ENCODE data around the gene TNRC6C. TPM values are rescaled to one million over a fixed set of nuclear protein-coding genes. Genes with fewer than 3 reads are reported as not detected.
"Not testable (repeated sequence)": the region's sequence is repeated elsewhere in the genome, so short reads cannot be mapped to it uniquely, and the experiment has no call there.

TNRC6C gene
- polyA plus RNA-seq, 4 donors, result 13.0 to 16.1 (median 14.4) TPM

- DNase-seq (ENCODE audit: low read depth in 4 of 4, low spot score in 3 of 4), result no peak
Observed at GRCh38 chr17:77929871-77930436, 28.5 kb upstream of the TNRC6C start.

GRCh38 chr17:77930780-77931768 is 27.4 kb upstream of the TNRC6C start:
- no peak for DNase-seq (ENCODE audit: low read depth in 4 of 4, low spot score in 3 of 4)

- no peak for DNase-seq (ENCODE audit: low read depth in 4 of 4, low spot score in 3 of 4)
Observed at GRCh38 chr17:77933777-77934398, 24.6 kb upstream of the TNRC6C start.

- DNase-seq (ENCODE audit: low read depth in 4 of 4, low spot score in 3 of 4), result no peak
Observed at GRCh38 chr17:77935121-77935571, 23.4 kb upstream of the TNRC6C start.

- not testable (repeated sequence) for DNase-seq (ENCODE audit: low read depth in 4 of 4, low spot score in 3 of 4)
Observed at GRCh38 chr17:77935744-77936143, 22.8 kb upstream of the TNRC6C start.

GRCh38 chr17:77936881-77937280 is 21.6 kb upstream of the TNRC6C start:
- DNase-seq (ENCODE audit: low read depth in 4 of 4, low spot score in 3 of 4), result no peak

GRCh38 chr17:77941004-77941403 is 17.5 kb upstream of the TNRC6C start:
- no peak for DNase-seq (ENCODE audit: low read depth in 4 of 4, low spot score in 3 of 4)

GRCh38 chr17:77942112-77942988 is 16.2 kb upstream of the TNRC6C start:
- no peak for DNase-seq (ENCODE audit: low read depth in 4 of 4, low spot score in 3 of 4)

- DNase-seq (ENCODE audit: low read depth in 4 of 4, low spot score in 3 of 4), result no peak
Observed at GRCh38 chr17:77943971-77944370, 14.5 kb upstream of the TNRC6C start.

- no peak for DNase-seq (ENCODE audit: low read depth in 4 of 4, low spot score in 3 of 4)
Observed at GRCh38 chr17:77944390-77945222, 13.9 kb upstream of the TNRC6C start.

- no peak for DNase-seq (ENCODE audit: low read depth in 4 of 4, low spot score in 3 of 4)
Observed at GRCh38 chr17:77946900-77947645, 11.4 kb upstream of the TNRC6C start.

GRCh38 chr17:77948690-77949114 is 9.8 kb upstream of the TNRC6C start:
- no peak for DNase-seq (ENCODE audit: low read depth in 4 of 4, low spot score in 3 of 4)

GRCh38 chr17:77951123-77951522 is 7.4 kb upstream of the TNRC6C start:
- DNase-seq (ENCODE audit: low read depth in 4 of 4, low spot score in 3 of 4), result no peak

- no peak for DNase-seq (ENCODE audit: low read depth in 4 of 4, low spot score in 3 of 4)
Observed at GRCh38 chr17:77952368-77952767, 6.1 kb upstream of the TNRC6C start.

GRCh38 chr17:77957235-77957856 is 1.2 kb upstream of the TNRC6C start:
- no peak for DNase-seq (ENCODE audit: low read depth in 4 of 4, low spot score in 3 of 4)

GRCh38 chr17:77958716-77959125 is 218 bp downstream of the TNRC6C start:
- no peak for DNase-seq (ENCODE audit: low read depth in 4 of 4, low spot score in 3 of 4)

- no peak for DNase-seq (ENCODE audit: low read depth in 4 of 4, low spot score in 3 of 4)
Observed at GRCh38 chr17:77959126-77959925, 823 bp downstream of the TNRC6C start.

All from left renal pelvis (tissue), 4 donors.